HG02678 (cell line): ENCODE data around the gene TRIM38.

Experiments used
- ATAC-seq: cut with Tn5 transposase; IDR thresholded peaks from one replicate; pipeline ENCODE4 v1.9.1; 2021; ENCODE audit warnings: mild to moderate bottlenecking, moderate library complexity; ENCODE audit not compliant: unreplicated experiment

Gene TRIM38

DNA sequence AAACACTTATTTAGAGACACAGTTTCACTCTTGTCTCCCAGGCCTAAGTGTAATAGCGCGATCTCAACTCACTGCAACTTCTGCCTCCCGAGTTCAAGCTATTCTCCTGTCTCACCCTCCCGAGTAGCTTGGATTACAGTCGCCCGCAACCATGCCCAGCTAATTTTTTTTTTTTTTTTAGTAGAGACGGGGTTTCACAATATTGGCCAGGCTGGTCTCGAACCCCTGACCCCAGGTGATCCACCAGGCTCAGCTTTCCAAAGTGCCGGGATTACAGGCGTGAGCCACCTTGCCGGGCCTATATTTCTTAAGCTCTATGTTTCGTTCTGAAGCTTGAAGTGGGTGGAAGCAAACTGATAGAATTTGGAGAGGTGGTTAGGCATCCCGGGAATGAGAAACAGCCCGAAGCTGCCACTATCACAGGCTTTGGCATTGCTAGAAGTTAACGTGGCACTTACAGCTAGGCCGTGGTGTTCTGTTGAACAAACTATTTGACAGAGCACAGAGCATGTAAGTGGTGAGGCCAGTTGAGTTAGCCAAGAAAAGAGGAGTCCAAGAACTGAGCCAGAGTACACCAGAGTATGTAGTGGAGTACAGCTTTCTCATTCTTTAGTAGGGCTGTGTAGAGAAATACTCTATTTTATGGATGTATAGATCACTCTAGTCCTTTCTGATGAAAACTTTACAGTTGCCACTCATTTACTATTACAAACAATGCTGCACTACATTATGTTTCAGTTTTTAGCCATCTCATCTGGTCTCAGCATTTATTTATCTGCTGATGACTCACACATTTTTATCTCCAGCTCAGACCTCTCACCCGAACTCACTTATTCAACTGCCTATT lies 62.7 kb downstream of the TRIM38 start:
- no peak for ATAC-seq

DNA sequence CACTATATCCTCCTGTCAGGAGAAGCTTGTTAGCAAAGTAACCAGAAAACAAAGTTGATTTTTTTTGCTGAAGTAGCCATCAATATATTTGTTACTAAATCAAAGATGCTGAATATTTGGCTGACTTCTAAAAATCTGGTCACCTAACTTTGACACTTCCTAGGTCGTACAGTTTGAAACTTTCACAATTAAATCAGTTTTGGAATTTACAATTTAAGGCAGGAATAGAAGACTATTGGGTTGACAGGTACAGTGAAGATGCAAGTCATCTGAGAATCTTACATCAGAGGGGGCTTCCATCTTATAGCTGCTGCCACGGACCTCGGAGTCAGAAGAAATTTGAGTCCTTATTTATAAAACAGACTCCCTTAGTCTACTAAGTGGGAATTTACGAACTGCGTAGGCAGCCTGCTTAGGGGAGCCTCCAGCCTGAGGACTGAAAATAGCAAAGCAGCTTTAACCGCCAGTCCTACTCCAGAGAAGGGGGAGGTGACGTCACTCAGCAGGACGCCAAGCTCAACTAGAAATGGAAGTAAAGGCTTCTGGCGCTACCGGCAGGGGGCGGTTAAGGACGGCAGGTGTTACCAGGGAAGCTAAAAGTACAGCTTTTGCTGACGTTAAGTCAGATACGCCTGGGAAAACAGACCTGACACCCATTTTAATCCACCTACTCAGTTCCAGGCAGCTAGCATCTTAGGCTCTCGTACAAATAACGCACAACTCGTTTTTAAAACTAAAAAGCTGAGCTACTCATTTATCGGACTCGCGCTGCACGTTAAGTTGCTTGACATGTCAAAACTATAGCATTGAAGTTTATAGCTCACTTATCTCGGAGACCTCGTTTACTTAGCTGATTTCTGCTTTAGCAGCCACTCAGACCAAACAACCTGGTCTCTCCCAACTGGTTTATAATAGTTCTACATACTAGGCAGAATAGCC lies 63.6 kb downstream of the TRIM38 start:
- peak; percentile 40 for ATAC-seq

DNA sequence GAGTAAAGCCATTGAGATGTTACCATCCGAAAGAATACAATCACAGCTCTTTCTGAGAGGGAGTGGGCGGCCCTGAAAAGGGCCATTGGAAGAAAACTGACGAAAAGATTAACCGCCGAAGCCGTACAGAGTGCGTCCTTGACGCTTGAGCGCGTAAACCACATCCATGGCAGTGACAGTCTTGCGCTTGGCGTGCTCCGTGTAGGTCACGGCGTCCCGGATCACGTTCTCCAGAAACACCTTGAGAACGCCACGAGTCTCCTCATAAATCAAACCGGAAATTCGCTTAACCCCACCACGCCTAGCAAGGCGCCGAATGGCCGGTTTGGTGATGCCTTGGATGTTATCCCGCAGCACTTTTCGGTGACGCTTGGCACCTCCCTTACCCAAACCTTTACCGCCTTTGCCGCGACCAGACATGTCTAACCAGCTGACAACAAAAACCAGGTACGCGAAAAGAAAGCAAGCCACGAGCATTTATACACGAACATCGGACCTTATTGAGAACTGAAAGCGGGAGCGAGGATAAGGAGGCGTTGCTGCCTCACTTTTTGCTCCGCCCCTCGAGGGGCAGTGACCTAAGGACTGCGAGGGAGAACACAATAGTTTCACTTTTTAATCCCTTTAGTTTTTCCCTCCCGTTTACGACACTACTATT lies 64.4 kb downstream of the TRIM38 start:
- peak; percentile 46 for ATAC-seq

DNA sequence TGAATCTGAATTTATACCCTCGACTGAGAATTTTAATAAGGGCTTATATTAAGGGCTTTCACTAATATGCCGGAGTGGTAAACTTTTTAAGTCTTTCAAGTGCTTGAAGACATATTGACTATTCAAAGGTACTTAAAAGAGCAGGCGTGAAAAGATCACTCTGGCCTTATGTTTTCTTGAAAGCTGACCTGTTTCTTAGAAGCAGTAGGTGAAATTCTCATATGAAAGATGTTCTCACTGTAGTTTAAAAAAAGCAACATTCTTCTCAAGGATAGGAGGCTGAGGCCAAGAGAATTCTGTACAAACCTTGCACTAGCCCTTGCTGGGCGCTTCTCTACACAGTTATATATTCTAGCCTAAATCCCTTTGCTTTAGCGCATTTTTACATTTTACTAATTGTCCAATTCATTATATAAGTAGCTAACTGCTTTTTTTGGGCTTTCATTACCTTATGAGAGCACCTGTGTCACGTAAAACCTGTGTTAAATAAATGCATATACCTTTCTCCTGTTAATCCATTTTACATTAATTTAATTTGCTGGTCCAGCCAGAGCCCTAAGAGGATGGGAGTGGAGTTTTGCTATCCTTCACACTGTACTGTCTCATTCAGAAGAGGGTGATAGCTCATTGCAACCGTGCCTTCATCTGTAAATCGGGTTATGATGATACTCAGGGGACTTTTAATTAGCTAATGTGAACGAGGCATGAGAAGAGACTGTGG lies 65.0 kb downstream of the TRIM38 start:
- no peak for ATAC-seq

DNA sequence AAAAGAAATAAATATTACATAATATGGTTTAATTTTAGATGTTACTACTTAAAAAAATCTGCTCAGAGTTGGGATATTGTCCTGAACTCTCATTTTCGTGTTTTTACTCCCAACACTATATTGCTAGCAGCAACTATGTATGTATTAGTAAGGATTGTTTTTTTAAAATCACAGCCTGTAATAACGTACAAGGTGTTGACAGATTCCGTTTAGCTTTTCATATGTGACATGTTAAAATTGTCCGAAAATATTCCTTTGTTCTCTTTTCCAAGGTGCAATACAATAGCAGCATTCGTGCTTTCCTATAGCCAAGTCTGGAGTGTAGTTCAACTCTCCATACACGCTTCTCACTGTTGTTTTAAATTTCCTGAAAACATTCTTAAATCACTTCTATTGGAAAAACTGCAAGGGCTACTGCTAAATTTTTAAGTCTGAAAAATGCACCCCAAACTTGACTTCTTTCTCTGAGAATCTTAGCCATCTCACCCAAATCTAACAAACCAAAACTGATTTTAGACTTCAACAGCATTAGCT lies 65.7 kb downstream of the TRIM38 start:
- ATAC-seq: no peak

DNA sequence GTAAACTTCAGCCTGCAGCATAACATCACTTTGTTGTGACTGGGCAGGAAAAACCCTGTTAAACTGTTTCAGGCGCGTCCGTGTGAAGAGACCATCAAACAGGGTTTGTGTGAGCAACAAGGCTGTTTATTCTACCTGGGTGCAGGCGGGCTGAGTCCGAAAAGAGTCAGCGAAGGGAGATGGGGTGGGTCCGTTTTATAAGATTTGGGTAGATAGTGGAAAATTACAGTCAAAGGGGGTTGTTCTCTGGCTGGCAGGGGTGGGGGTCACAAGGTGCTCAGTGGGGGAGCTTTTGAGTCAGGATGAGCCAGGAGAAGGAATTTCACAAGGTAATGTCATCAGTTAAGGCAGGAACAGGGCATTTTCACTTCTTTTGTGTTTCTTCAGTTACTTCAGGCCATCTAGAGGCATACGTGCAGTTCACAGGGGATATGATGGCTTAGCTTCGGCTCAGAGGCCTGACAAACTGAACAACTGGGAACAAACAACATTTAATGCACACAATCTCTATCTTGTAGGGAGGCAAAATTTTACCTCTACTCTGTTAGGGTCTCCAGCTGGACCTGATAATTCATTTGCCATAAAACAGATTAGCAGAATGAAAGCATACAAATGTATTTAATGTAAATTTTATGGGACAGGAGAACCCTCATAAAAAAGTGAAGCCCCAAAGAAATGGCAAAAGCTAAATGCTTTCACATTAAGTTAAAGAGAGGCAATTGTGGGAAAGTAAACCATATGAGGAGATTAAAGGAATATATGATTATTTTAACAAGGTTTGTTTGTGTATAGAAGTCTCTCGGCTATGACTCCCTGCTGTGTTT lies 66.4 kb downstream of the TRIM38 start:
- no peak for ATAC-seq

DNA sequence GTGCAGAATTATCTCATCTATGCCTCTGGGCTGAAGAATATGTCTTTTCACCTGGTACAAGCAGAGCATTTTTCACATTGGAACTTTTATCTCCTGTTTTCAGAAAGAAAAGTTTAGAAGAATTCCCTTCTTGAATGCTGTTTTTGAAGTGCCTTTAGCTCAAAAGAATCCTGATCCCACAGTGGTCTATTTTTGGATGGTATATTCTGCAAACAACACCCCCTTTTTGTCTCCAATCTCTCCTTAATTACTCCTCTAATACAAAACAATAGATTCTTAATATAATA lies 66.9 kb downstream of the TRIM38 start:
- no peak for ATAC-seq

DNA sequence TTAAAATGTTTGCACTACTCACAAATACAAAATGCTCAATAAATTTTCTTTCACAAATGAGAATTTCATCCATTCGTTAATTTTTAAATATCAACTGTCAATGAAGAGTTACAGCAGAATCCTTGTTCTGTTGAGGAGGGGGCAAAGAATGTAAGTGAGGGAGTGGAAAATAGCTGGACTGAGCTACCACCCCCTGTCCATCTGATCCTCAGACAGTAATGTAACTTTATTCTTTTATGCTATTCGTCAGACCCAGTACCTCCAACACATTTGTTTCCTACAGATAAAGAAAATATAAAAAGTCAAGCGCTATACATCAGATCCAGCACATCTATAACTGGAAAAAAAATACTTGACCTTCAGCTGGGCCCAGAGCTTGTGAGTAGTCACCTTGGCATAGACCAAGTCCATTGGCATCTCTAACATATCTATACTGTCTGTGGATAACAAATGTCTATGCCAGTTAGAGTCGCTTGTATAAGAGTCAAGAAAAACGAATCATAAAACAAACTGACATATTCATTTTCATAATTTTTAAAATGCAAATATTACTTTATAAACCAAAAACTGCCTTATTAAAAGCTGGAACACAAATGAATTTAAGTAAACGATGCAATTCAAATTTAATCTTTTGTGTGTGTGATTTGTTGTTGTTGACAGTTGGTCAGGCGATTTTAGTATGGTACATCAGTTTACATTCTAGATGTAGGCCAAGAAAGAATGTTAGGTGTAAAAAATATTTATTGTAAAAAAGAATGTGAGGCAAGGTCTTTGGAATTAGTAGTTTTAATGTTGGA lies 67.5 kb downstream of the TRIM38 start:
- ATAC-seq: no peak

DNA sequence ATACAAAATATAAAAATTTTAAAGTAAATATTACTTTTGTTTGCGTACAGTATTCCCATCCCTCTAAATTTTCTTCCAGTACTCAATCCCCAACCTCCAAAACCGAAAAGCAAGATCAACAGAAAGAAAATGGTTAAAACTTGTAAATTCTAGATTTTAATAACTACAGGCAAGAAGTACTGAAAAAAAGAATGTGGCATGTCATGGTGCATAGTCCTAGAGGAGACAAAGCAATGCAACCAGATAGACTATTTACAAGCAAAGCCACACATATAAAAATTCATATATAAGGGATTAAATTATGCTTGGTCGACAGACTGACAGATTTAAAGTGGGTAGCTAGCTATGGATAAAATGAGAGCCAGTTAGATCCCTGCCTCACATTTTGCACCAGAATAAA lies 68.1 kb downstream of the TRIM38 start:
- ATAC-seq: no peak

DNA sequence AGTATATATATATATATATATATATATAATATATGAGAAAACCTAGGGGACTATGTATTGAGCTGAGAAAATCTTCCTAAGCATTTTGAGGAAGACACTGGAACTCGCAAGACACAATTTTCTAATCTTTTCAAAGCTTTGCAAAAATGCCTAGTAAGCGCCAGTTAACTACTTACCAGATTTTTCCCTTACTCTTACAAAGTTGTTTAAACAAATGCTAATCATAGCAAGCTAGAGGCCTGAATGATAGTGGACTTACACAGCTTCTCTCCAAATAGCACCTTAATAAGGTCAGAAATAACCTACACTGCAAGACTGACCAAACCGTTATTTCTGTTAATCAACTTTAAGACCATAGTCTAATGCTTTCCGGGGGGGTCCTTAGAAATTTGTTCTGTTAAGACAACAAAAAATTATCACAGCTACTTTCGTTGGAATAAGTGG lies 68.6 kb downstream of the TRIM38 start:
- no peak for ATAC-seq

DNA sequence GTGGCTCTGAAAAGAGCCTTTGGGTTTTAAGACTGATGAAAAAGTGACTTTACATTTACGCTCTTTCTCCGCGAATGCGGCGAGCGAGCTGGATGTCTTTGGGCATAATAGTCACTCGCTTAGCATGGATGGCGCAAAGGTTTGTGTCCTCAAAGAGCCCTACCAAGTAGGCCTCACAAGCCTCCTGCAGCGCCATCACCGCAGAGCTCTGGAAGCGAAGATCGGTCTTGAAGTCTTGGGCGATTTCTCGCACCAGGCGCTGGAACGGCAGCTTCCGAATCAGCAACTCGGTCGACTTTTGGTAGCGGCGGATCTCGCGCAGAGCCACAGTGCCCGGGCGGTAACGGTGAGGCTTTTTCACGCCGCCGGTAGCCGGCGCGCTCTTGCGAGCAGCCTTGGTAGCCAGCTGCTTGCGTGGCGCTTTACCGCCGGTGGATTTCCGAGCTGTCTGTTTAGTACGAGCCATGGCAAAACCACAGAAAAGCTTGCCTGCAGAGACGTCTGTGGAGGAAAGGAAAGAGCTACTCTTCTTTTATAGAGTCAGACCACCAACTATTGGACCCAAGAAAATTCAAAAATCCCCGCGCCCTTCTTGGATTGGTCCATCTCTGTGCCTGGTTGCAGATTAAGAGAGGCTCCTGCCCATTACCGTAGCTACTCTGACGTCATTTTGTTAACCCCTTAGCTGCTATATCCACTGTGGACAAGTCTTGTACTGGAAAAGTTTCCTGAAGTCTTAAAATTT lies 69.2 kb downstream of the TRIM38 start:
- peak; percentile 54 for ATAC-seq

DNA sequence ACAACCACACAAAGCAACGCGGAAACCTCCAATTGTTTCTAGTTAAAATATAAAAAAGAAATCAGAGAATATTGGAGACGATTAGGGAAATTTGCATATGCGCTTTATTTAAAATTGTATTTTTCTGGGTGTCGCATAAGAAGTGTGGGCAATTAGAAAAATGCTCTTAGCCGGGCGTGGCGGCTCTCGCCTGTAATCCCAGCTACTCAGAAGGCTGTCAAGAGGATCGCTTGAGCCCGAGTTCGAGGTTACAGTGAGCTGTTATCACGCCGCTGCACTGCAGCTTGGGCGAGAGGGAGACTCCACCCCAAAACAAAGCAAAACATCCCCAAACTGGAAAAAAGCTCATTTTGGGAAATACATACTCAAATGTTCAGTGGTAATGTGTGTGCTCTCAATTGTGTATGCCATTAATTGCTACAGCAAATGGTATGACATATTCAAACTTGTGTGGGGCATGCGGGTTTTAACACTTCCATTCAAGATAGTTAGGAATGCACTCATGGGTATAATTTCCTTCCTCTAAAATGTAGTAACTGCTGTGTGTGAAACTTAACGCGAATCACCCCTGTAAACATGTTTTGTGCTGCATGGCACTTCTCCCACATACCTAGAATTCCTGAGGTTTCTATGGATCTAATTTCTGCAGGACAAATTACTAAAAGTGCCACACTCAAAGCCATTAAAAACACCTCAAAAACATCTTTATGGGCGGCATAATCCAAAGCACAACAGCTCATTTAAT lies 69.9 kb downstream of the TRIM38 start:
- no peak for ATAC-seq

DNA sequence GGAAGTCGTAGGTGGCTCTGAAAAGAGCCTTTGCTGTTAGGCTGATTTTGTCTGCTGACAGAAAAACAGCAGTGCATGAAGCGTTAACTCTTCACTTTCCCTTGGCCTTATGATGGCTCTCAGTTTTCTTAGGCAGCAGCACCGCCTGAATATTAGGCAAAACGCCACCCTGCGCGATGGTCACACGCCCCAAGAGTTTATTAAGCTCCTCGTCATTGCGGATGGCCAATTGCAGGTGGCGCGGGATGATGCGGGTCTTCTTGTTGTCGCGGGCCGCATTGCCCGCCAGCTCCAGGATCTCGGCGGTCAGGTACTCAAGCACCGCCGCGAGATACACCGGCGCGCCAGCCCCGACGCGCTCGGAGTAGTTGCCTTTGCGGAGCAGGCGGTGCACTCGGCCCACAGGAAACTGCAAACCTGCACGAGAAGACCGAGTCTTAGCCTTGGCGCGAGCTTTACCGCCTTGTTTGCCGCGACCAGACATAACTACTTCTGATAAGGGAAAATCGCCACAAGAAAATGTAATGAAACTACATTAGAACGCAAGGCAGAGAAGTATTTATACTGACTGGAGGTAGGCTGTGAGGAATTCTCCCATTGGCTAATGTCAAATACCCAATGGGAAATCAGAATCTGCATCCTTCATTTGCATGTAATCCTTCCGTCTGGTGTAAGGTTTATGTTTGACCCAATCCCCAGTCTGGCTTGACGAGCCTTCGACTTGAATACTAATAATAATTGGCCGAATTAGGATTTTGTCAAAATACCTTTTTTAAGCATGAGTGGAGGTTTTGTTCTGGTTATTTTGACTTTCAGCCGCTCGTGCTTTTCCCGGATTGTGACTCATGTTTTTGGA lies 70.7 kb downstream of the TRIM38 start:
- peak; percentile 60 for ATAC-seq

DNA sequence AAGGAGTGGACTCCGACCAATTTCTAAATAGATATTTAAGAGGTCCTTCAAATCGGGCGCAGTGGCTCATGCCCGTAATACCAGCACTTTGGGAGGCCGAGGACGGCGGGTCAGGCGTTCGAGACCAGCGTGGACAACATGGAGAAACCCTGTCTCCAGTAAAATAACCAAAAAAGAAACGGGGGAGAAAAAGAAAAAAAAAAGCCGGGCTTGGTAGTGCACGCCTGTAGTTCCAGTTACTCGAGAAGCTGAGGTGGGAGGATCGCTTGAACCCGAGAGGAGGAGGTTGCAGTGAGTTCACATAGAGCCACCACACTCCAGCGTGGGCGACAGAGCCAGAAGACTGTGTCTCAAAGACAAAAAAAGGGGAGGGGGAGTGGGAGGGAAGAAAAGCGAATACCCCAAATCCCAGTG lies 71.3 kb downstream of the TRIM38 start:
- ATAC-seq: no peak

DNA sequence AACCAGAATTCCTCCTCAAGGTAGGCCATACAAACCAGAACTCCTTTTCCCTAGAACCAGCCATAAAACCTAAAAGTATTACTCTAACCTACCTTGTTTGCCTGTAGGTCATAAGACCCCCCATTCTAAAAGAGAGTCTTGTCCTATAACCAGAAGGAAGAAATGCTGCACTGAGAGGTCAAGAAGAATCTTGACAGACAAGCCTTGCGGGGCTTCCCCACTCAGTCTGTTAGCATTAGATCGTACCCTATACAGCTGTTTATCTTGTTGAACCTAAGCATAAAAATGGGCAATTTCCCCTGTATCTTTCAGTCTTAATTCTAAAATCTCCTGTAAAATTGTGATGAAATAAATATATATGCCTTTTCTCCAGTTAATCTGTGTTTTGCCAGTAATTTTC lies 72.3 kb downstream of the TRIM38 start:
- ATAC-seq: no peak
